NCI-H748 (cell line): Measurements from ENCODE around the gene PCDHGA9.
"Not testable (repeated sequence)": the region's sequence is repeated elsewhere in the genome, so short reads cannot be mapped to it uniquely, and the experiment has no call there.

ENCODE experiments used
- DNase-seq: peaks from one replicate; lab custom pipeline; 2025; ENCODE audit not compliant: unreplicated experiment; lab: John Stamatoyannopoulos, UW

The PCDHGA9 gene

GRCh38 chr5:141383345-141383744, 19.2 kb upstream of the PCDHGA9 start:
- DNase-seq = no peak

GRCh38 chr5:141384471-141385267, 17.9 kb upstream of the PCDHGA9 start:
- no peak for DNase-seq

DNA sequence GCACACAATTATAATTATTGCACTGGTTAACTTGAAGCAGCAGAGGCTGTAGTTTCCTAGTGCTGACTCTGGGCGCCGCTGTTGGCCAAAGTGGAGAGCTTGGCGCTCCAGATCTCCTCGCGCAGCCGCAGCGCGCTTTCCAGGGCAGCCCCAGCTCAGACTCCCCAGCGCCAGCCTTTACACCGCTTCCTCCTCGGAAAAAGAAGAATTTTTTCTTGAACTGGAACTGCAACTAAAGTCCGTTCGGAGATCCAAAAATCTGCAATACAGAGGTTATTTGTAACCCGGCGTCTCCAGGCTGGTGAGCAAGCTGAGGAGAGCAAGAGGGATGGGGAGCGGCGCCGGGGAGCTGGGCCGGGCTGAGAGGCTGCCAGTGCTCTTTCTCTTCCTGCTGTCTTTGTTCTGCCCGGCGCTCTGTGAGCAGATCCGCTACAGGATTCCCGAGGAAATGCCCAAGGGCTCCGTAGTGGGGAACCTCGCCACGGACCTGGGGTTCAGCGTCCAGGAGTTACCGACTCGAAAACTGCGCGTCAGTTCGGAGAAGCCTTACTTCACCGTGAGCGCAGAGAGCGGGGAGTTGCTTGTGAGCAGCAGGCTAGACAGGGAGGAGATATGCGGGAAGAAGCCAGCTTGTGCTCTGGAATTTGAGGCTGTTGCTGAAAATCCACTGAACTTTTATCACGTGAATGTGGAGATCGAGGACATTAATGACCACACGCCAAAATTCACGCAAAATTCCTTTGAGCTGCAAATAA, 14.8 kb upstream of the PCDHGA9 start, which contains the start of gene PCDHGB4:
Gene PCDHGB4 (plus strand): TSS at position 142 of the 755 bp plus-strand sequence. CDS start 187 bp downstream, at position 329.
- not testable (repeated sequence) for DNase-seq

DNA sequence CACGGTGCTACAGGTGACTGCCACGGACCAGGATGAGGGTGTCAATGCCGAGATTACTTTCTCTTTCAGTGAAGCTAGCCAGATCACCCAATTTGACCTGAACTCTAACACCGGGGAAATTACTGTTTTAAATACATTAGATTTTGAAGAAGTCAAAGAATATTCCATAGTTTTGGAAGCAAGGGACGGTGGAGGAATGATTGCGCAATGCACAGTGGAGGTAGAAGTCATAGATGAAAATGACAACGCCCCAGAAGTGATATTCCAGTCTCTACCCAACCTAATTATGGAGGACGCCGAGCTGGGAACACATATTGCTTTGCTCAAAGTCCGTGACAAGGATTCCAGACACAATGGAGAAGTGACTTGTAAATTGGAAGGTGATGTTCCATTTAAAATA, 13.9 kb upstream of the PCDHGA9 start:
- no peak for DNase-seq

- DNase-seq = no peak
Observed at GRCh38 chr5:141389153-141390042, 13.2 kb upstream of the PCDHGA9 start.

GRCh38 chr5:141392429-141393198, 10.0 kb upstream of the PCDHGA9 start, which contains the start of gene PCDHGA8:
PCDHGA8 (plus strand) TSS chr5:141392633; CDS start chr5:141392814, 181 bp downstream.
- DNase-seq = no peak

GRCh38 chr5:141393267-141393666, 9.3 kb upstream of the PCDHGA9 start:
- DNase-seq = no peak

GRCh38 chr5:141394401-141395187, 8.0 kb upstream of the PCDHGA9 start:
- not testable (repeated sequence) for DNase-seq

GRCh38 chr5:141397756-141398551, 4.6 kb upstream of the PCDHGA9 start, which contains the start of gene PCDHGB5:
PCDHGB5 (plus strand) TSS chr5:141397947; CDS start chr5:141398128, 181 bp downstream.
- DNase-seq = peak; percentile 79

DNA sequence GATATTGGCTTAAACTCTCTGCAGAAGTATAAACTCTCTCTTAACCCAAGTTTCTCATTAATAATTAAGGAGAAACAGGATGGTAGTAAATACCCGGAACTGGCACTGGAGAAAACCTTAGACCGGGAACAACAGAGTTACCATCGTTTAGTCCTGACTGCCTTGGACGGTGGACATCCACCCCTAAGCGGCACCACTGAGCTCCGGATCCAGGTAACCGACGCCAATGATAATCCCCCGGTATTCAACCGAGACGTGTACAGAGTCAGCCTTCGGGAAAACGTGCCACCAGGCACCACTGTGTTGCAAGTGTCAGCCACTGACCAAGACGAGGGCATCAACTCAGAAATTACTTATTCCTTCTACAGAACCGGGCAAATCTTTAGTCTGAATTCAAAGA, 4.0 kb upstream of the PCDHGA9 start:
- no peak for DNase-seq

DNA sequence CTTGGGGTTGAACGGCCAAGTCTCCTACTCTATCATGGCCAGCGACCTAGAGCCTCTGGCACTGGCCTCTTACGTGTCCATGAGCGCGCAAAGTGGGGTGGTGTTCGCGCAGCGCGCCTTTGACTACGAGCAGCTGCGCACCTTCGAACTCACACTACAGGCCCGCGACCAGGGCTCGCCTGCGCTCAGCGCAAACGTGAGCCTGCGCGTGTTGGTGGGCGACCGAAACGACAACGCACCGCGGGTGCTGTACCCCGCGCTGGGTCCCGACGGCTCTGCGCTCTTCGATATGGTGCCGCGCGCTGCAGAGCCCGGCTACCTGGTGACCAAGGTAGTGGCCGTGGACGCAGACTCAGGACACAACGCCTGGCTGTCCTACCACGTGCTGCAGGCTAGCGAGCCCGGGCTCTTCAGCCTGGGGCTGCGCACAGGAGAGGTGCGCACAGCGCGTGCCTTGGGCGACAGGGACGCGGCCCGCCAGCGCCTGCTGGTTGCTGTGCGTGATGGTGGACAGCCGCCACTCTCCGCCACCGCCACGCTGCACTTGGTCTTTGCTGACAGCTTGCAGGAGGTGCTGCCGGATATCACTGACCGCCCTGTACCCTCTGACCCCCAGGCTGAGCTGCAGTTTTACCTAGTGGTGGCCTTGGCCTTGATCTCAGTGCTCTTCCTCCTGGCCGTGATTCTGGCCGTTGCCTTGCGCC, 2.9 kb upstream of the PCDHGA9 start:
- DNase-seq = no peak

DNA sequence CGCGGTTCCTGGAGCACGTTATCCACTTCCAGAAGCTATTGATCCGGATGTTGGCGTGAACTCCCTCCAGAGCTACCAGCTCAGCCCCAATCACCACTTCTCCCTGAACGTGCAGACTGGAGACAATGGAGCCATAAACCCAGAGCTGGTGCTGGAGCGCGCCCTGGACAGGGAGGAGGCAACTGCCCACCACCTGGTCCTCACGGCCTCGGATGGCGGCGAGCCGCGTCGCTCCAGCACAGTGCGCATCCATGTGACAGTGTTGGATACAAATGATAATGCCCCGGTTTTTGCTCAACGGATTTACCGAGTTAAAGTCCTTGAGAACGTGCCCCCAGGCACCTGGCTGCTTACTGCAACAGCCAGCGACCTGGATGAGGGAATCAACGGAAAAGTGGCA, 809 bp downstream of the PCDHGA9 start:
- DNase-seq = no peak

DNA sequence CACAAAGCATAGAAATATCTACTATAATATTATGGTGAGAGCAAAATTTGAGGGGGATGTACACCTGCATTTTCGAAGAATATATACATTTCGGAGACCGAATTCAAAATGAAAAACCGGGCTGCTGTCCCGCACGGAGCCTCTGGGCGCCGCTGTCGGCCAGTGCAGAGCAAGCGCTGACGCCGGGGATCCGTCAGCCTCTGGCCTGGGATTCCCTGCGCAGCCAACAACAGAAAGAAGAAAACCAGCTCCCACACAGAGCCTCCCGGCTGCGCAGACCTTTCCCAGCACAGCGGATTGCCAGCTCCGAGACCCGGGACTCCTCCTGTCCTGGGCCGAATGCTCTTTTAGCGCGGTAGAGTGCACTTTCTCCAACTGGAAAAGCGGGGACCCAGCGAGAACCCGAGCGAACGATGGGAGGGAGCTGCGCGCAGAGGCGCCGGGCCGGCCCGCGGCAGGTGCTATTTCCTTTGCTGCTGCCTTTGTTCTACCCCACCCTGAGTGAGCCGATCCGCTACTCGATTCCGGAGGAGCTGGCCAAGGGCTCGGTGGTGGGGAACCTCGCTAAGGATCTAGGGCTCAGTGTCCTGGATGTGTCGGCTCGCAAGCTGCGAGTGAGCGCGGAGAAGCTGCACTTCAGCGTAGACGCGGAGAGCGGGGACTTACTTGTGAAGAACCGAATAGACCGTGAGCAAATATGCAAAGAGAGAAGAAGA, 5.4 kb downstream of the PCDHGA9 start, which contains the start of gene PCDHGB6:
Gene PCDHGB6 (plus strand): TSS at position 232 of the 716 bp plus-strand sequence. CDS start 182 bp downstream, at position 414.
- DNase-seq = not testable (repeated sequence)

- DNase-seq = no peak
Observed at GRCh38 chr5:141409598-141410306, 7.2 kb downstream of the PCDHGA9 start.

DNA sequence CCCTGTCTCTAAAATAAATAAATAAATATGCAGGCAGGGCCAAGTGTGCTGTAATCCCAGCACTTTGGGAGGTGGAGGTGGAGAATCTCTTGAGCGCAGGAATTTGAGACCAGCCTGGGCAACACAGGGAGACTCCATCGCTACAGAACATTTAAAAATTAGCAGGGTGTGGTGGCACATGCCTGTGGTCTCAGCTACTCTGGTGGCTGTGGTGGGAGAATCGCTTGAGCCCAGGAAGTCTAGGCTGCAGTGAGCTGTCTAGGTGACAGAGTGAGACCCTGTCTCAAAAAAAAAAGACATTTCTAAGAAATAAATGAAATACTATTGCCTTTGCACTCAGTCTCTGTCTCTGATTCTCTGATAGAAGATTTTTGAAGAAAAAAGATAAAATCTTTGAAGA, 9.0 kb downstream of the PCDHGA9 start:
- no peak for DNase-seq

DNA sequence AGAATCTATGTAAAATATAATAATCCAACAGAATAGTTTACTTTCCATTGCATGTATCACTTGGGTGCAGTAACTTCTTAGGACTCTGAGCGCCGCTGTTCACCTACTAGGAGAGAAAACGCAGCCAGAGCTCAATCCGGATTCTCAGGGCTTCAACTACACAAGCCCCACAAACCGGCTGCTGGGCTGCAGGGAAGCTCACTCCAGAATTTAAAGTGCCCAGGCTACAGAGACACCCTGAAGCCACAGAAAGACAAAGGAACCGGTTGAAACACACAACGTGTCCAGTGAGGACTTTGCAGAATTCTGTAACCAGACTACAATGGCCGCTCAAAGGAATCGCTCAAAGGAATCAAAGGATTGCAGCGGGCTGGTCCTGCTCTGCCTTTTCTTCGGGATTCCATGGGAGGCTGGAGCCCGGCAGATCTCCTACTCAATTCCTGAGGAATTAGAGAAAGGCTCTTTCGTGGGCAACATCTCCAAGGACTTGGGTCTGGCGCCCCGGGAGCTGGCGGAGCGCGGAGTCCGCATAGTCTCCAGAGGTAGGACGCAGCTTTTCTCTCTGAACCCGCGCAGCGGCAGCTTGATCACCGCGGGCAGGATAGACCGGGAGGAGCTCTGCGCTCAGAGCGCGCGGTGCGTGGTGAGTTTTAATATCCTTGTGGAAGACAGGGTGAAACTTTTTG, 10.4 kb downstream of the PCDHGA9 start, which contains the start of gene PCDHGA10:
Gene PCDHGA10 (plus strand): TSS at position 134 of the 686 bp plus-strand sequence. CDS start 189 bp downstream, at position 323.
- DNase-seq = peak; percentile 81
